Smooth muscle cell (in vitro differentiated cells): Measurements from ENCODE around the gene SPOUT1. TPM values are rescaled to one million over a fixed set of nuclear protein-coding genes. Genes with fewer than 3 reads are reported as not detected.

Source experiments
- DNase-seq: peaks from one replicate; lab custom pipeline; 2025; ENCODE audit not compliant: unreplicated experiment; lab: John Stamatoyannopoulos, UW
- H2AFZ ChIP-seq: fragments of 200-600 bp; sonication (generic); 2 replicates; pipeline ENCODE4 v1.6.0; 2016; ENCODE audit warnings: antibody characterized with exemption, low read depth, mild to moderate bottlenecking
- H3F3A ChIP-seq: fragments of 200-600 bp; sonication (generic); 2 replicates; pipeline ENCODE4 v1.6.0; 2017; ENCODE audit warnings: antibody characterized with exemption, low read depth
- H3K27ac ChIP-seq: fragments of 200-600 bp; sonication (generic); 2 replicates; pipeline ENCODE4 v1.5.1; 2016; ENCODE audit warnings: low read depth, mild to moderate bottlenecking
- H3K27me3 ChIP-seq: fragments of 200-600 bp; sonication (generic); 2 replicates; pipeline ENCODE4 v1.6.1; 2016; ENCODE audit warnings: low read depth, mild to moderate bottlenecking
- H3K36me3 ChIP-seq: fragments of 200-600 bp; sonication (generic); 2 replicates; pipeline ENCODE4 v1.5.1; 2016; ENCODE audit warnings: low read depth
- H3K4me1 ChIP-seq: fragments of 200-600 bp; sonication (generic); 2 replicates; pipeline ENCODE4 v1.5.1; 2016; ENCODE audit warnings: low read depth
- H3K4me2 ChIP-seq: fragments of 200-600 bp; sonication (generic); 2 replicates; pipeline ENCODE4 v1.6.0; 2016; ENCODE audit warnings: mild to moderate bottlenecking
- H3K4me3 ChIP-seq: fragments of 200-600 bp; sonication (generic); 2 replicates; pipeline ENCODE4 v1.5.1; 2016; ENCODE audit warnings: mild to moderate bottlenecking
- H3K79me2 ChIP-seq: fragments of 200-600 bp; sonication (generic); 2 replicates; pipeline ENCODE4 v1.6.0; 2016; ENCODE audit warnings: low read depth, mild to moderate bottlenecking
- H3K9ac ChIP-seq: fragments of 200-600 bp; sonication (generic); 2 replicates; pipeline ENCODE4 v1.6.0; 2016; ENCODE audit warnings: low read depth
- H3K9me3 ChIP-seq: fragments of 200-600 bp; sonication (generic); replicated peaks from 2 replicates; pipeline ENCODE4 v1.5.1; 2016; ENCODE audit warnings: low read depth
- H4K20me1 ChIP-seq: fragments of 200-600 bp; sonication (generic); 2 replicates; pipeline ENCODE4 v1.6.0; 2016; ENCODE audit warnings: low read depth
- WGBS: methylation state at CpG from one replicate; pipeline ENCODE4 v1.1.7; 2016; ENCODE audit warnings: low lambda C conversion rate; 5-methylcytosine and 5-hydroxymethylcytosine counted together
- polyA plus RNA-seq: library from polyadenylated mRNA; unstranded; fragments of >200 nt; fragmentation: Nextera tagmentation; extraction: Ambion mirVana; gene quantifications from 2 replicates; pipeline ENCODE4 v1.2.1, GENCODE V29; 2016
- total RNA-seq: library from RNA; depleted of rRNA; stranded (reverse); fragments of >200 nt; gene quantifications from 2 replicates; pipeline ENCODE4 v1.2.3, GENCODE V29; 2014
- TF ChIP-seq, protein P1 (sequence below): fragments of 200-600 bp; sonication (generic); IDR thresholded peaks from 2 replicates; pipeline ENCODE4 v1.5.1; 2017; ENCODE audit warnings: borderline replicate concordance, mild to moderate bottlenecking, antibody characterized with exemption; ENCODE audit not compliant: insufficient read depth, poor library complexity, severe bottlenecking

SPOUT1 gene
- total and polyA plus RNA-seq, 2 experiments from 2014 or later = 8.7 to 50.4 TPM

- H3K36me3 ChIP-seq = no peaks in the 10 kb centered on the region
Observed at GRCh38 chr9:128773049-128773448, 56.5 kb downstream of the SPOUT1 start.

DNA sequence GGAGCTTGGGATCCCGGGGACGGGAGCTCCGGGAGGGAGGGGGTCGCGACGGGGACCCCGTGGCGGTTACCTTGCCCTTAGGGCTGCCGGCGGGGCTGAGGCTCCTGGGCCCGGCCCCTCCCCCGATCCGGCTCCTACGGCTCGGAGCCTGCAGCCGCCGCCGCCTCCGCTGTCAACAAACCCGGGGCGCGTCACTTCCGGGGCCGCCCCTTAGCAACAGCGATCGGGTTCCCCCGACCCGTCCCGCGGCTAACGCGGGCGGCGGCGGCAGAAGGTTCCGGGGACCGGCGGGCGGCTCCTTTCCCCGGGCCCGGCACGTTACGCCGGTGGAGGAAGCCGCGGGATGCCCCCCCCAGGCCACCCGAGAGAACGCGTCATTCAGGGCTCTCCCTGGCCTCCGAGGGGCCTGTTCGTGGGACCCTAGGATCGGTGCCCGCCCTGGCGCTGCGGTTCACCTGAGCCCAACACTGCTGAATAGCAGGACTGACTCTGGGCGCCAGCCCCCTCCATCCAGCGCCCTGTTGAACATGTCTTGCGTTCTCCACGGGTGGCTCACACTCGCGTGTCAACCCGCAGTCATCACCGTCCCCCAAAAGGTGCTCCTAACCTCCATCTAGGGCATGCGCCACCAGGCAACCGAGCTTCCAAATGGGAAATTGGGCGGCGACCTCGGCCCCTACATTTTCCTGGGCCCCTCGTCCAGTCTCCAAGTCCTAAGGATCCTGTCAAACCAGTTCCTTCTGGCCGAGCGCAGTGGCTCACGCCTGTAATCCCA, 57.7 kb downstream of the SPOUT1 start, which contains the start of gene ZER1:
Gene ZER1, minus strand, starts transcription at position 183 of the 775 bp plus-strand sequence. CDS start 16,362 bp downstream, outside the sequence.
- H3K4me1 ChIP-seq = peaks cover 11% of the 10 kb centered on the region
- H3K27ac ChIP-seq = peak within 1 kb of the TSS; percentile 94
- no peaks in the 10 kb centered on the region for H4K20me1 ChIP-seq
- no peaks in the 10 kb centered on the region for H3K36me3 ChIP-seq
- H3K4me3 ChIP-seq = peak within 1 kb of the TSS; percentile 96
- peaks cover 20% of the 10 kb centered on the region for H3K79me2 ChIP-seq
- H3K9ac ChIP-seq = peak within 1 kb of the TSS; percentile 95
- H3K9me3 ChIP-seq = no peaks in the 10 kb centered on the region
- peaks cover 5% of the 10 kb centered on the region for H3F3A ChIP-seq
- DNase-seq = peak; percentile 73
- peak within 1 kb of the TSS; percentile 93 for H3K4me2 ChIP-seq
- 3% methylated on average over 48 of the region's 72 CpGs for WGBS
- H3K27me3 ChIP-seq = no peaks in the 10 kb centered on the region
- TF ChIP-seq, protein P1, sequence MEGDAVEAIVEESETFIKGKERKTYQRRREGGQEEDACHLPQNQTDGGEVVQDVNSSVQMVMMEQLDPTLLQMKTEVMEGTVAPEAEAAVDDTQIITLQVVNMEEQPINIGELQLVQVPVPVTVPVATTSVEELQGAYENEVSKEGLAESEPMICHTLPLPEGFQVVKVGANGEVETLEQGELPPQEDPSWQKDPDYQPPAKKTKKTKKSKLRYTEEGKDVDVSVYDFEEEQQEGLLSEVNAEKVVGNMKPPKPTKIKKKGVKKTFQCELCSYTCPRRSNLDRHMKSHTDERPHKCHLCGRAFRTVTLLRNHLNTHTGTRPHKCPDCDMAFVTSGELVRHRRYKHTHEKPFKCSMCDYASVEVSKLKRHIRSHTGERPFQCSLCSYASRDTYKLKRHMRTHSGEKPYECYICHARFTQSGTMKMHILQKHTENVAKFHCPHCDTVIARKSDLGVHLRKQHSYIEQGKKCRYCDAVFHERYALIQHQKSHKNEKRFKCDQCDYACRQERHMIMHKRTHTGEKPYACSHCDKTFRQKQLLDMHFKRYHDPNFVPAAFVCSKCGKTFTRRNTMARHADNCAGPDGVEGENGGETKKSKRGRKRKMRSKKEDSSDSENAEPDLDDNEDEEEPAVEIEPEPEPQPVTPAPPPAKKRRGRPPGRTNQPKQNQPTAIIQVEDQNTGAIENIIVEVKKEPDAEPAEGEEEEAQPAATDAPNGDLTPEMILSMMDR = no peak
- peak within 1 kb of the TSS; percentile 100 for H2AFZ ChIP-seq

More at GRCh38 chr9:128773049-128773448, 56.5 kb downstream of the SPOUT1 start:
- H3K27me3 ChIP-seq = no peaks in the 10 kb centered on the region
- TF ChIP-seq, protein P1 = no peak
- no peak overlapping the region for H3K9ac ChIP-seq
- H3K4me2 ChIP-seq = no peak overlapping the region
- DNase-seq = no peak
- WGBS = 83% methylated on average over 5 of the region's 5 CpGs
- peaks cover 16% of the 10 kb centered on the region for H3K79me2 ChIP-seq
- H3F3A ChIP-seq = peaks cover 5% of the 10 kb centered on the region
- no peaks in the 10 kb centered on the region for H3K9me3 ChIP-seq
- H4K20me1 ChIP-seq = no peaks in the 10 kb centered on the region
- no peak overlapping the region for H3K4me3 ChIP-seq
- peaks cover 11% of the 10 kb centered on the region for H3K4me1 ChIP-seq
- H3K27ac ChIP-seq = no peak overlapping the region
- no peak overlapping the region for H2AFZ ChIP-seq

DNA sequence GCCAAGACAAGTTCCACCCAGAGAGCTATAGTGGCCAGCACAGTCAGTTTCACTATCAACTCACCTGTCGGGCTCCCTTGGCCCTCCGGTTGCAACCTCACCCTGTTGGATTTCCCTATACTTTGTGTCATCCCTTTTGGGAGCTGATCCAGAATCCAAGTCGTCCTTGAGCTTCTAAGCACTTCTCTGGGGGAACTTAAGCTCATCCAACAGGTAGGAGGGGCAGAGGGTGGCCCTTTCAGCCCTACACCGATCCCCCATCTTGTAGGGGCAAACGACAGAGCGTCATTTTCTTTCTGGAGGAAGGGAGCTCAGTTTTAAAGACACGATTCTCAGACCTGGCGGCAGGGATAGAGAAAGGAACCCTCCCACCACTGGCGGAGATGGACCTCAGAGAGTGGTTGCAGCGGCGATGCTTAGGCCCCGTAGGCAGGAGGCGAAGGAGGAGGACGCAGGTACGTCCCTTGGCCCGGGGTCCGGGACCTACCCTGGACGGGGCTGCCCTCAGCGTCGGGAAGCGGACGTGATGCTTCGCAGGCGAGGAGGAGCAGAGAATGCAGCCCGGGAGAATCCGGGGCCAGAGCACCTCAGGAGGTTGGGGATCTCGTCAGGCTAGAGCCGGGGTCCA, 58.4 kb downstream of the SPOUT1 start:
- H2AFZ ChIP-seq = peak overlapping the region; percentile 100
- H3F3A ChIP-seq = peaks cover 5% of the 10 kb centered on the region
- DNase-seq = peak; percentile 52

More for the DNA sequence above, 58.4 kb downstream of the SPOUT1 start:
- H3K9ac ChIP-seq = peak overlapping the region; percentile 95
- 7% methylated on average over 24 of the region's 28 CpGs for WGBS
- peak overlapping the region; percentile 96 for H3K4me3 ChIP-seq
- TF ChIP-seq, protein P1 = no peak
- H3K27me3 ChIP-seq = no peaks in the 10 kb centered on the region
- no peaks in the 10 kb centered on the region for H3K9me3 ChIP-seq
- peak overlapping the region; percentile 94 for H3K27ac ChIP-seq
- peak overlapping the region; percentile 93 for H3K4me2 ChIP-seq
- H3K4me1 ChIP-seq = peaks cover 11% of the 10 kb centered on the region
- H4K20me1 ChIP-seq = peaks cover 3% of the 10 kb centered on the region
- peaks cover 20% of the 10 kb centered on the region for H3K79me2 ChIP-seq
- H3K36me3 ChIP-seq = no peaks in the 10 kb centered on the region
